Stimulated activated CD4-positive, alpha-beta T cell treated with anti-CD3 and anti-CD28 coated beads, Interleukin-1b, Interleukin-23, amount 100 ng/mL, for 1 hour (primary cell): ENCODE measurements around the gene PRSS22.

Source experiments
- DNase-seq, 2 donors: peaks; one replicate each; pipeline ENCODE4 v3.0.0-alpha.2; 2020; ENCODE audit warnings: low read depth in 2 of 2

The PRSS22 gene

DNA sequence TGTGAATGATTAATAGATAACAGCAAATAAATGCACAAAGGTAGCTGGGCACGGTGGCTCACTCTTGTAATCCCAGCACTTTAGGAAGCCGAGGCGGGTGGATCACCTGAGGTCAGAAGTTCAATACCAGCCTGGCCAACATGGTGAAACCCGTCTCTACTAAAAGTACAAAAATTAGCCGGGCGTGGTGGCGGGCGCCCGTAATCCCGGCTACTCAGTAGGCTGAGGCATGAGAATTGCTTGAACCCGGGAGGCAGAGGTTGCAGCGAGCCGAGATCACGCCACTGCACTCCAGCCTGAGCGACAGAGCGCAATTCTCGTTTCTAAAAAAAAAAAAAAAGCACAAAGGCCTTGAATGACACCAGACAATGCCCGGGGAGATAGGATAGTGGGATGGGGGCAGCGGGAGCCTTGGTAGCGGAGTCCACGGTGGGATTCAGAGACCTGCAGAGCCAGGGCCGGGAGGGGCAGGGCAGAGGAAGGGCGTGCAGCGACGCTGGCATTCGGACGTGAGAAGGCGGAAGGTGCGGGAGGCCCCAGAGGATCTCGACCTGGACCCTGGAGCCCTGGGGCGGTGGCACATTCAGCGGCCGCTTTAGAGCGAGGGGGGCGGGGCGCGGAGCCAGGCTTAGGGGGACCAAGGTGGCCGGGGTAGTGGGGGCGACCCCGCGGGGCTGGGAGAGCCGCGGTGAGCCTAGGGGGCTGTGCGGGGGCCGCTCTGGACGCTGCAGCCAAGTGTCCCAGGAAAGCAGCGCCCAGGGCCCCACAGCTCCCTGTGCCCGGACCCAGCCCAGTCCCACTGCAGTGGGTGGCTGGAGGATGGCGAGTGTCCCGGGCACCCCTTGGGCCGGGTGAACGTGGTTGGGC is 24.0 kb upstream of the PRSS22 start:
- DNase-seq = no peak

DNA sequence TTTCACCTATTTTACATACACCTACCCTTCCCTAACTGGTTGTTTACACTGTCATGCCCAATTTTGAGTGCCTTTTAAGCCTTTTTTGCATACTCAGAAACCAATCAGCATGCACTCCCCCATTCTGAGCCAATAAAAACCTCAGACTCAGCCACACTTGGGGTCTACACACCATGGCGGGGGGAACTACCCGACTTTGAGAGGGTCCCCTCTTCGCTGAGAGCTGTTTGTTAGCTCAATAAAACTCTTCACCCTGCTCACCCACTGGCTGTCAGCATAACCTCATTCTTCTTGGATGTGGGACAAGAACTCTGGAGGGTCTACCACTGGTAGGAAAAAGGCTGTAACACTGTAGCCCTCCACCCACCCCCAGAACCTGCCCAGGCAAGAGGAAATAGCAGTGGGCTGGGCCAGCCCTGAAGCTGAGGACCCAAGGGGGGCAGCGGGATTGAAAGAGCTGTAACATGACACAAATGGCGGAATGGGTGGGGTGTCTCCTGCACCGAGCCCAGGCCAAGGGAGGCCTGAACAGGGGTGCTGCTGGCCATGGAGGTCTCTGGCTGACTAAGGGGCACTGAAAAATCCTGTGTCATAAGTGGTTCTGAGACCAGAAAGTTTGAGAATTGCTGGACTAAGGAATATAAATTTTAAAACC is 22.0 kb upstream of the PRSS22 start:
- no peak for DNase-seq

DNA sequence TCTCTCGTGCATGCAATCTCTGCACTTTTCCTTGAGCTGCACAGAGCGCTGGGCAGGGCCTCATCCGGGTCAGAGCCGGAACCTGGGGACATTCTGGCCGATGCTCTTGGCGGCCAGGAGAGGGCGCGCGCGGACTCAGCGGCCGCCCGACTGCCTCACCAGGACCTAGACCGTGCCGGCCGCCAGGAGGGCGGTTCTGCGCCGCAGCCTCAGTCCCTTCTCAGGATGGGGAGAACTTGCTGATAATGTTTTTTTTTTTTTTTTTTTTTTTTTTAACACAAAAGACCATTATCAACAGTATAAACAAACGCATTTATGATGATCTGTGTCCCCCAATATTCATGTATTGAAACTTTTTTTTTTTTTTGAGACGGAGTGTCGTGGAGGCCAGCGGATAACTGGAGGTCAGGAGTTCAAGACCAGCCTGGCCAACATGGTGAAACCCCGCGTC is 17.0 kb upstream of the PRSS22 start:
- peak; percentile 16 to 42 for DNase-seq

DNA sequence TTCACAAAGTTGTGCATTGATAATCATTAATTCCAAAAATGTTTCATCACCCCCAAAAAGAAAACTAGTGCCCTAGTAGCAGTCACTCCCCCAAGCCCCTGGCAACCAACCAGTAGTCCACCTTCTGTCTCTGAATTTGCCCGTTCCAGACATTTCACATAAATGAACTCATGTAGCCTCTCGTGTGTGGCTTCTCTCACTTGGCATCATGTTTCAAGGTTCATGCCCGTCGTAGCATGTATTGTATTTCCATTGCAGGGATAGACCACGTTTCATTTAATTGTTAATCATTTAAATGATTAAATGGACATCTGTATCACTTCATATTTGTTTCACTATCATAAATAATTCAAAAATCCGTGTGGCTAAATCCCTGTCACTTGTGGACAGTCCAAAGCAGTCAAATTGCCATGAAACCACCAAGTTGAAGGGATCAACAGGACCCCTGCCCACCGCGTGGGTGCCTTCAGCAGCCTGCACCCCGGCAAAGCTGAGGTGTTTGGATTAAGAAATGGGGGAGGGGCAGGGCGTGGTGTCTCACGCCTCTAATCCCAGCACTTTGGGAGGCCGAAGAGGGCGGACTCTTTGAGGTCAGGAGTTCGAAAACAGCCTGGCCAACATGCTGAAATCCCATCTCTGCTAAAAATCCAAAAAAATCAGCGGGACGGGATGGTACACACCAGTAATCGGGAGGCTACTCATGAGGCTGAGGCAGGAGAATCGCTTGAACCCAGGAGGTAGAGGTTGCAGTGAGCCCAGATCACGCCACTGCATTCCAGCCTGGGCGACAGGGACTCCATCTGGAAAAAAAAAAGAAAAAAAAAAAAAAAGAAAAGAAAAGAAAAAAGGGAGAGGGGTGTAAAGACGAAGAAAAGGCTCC is 16.3 kb upstream of the PRSS22 start:
- DNase-seq = no peak

DNA sequence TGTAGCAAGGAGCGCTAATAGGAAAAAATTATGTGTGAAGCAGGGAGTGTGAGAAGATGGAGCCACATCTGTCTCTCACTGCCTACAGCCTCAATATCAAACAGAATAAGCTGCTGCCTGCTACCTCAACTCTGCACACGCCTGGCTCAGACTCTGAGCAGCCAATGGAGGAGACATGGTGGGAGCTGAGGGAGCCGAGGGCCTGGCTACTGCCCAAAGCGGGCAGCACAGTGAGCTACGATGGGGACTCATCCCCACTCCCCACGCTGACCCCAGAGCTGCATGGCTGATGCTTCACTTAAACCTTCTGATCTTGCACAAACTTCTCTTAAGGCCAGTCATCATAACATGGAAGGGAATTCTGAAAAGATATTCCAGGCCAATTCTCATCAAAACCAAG is 14.0 kb upstream of the PRSS22 start:
- DNase-seq = no peak

DNA sequence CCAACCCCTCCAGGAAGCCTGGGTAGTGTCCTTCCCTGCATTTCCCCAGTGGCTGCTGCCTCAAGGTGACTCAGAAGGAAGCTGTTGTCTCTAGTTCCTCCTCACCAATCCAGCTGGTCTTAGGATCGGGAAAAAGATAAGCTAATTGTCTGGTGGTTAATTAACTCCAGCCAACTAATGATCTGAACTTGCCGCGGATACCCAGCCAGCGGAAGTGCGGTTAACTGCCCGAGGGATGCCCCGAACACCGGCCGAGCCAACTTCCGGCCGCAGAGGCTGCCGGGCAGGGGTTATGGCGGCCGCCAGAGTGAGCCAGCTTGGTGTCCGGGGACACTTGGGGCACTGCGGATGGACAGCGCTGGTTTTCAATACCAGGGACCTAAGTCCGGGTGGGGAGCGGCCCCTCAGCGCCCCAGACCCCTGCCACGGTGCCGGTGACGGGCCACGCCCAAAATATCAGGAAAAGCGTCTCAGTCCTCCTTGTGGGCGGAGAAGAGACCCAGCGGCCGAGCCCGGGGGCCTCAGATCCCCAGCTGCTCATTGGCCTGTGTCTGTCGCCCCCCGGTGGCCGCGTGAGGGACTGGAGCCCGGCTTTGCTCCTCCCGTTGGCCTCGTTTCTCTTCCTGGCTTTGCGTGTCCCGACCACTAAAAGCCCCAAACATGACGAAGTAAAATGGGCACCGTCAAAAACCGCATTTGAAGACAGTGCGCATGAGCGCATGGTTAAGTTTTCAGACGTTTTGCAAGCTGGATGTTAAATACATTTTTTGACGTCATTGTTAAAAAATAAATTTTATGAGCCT is 10.2 kb upstream of the PRSS22 start:
- peak; percentile 87 to 95 for DNase-seq

DNA sequence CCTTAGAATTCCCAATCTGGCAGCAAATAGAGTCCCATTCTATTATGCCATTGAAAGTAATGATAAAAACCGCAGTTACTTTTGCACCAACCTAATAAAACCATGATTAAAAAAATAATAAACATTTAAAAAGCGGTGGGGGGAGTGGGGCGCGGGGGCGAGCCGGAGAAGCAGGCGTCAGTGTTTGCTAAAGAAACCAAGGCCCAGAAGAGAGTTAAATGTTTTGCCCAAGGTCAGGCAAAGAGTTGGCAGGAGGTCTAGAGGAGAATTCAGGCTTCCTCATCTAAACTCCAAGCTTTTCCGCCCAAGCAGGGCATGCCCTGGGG is 9.7 kb upstream of the PRSS22 start:
- DNase-seq = no peak

DNA sequence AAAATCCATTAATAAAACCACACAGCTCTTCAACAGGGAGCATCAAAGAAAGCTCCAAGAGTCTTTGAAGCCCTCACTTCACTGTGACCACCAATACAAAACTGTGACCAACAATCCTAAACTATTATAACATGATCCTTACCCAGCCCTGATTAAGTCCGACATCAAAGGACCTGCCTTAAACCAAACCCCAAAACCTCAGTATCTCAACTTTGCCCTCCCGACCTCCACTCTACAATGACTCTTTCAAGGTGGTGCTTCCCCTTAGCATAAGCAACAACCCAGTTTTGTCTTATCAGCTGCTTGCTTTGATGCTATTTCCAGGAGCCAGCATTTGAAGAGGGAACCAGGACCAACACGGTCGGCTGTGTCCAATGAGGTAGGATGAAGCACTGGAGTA is 8.5 kb upstream of the PRSS22 start:
- no peak for DNase-seq

DNA sequence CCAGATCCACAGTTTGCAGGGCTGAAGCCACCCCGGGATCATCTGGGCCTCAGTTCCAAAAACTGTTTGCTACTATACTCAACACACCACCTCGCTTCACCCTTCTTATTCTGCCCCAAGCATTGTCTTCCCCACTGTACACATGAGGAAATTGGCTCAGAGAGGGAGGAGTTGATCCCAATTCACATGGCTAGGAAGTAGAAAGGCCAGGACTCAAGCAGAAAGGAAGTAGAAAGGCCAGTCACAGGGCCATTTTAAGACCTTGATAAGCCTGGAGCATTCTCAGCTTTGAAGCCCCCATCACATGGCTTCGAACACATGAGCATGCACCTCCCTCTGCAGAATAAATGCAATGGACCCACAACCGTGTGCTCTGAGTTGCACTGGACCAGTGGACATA is 7.7 kb upstream of the PRSS22 start:
- DNase-seq = no peak

DNA sequence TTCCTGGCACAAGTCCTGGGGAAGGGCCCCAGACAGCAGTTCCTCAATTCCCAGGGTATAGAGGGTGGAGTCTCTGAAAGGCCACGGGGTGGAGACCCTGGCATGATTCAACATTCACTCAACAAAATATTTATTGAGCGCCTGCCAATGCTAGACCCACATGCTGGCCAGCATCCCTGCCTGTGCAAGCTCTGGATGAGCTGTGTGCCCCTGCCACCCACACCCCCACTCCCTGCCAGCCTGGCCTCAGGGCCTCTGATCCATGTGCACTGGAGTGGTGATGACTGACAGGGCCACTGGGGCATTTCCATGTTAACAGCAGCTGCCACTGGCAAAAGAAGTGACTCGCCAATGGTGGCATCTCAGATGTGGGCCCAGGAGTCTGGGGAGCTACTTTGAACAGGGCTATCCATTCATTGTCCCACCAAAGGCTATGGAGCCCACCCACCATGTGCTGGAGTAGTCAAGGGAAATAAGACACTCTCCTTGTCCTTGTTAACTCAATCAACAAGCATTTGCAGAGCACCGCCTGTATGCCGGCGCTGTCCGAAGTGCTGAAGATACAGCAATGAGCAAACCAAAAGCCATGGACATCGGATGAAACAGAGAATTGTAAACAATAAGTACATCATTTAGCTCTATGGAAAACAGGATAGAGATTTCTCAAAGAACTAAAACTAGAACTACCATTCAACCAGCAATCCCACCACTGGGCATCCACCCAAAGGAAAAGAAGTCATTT is 3.0 kb upstream of the PRSS22 start:
- DNase-seq = no peak

DNA sequence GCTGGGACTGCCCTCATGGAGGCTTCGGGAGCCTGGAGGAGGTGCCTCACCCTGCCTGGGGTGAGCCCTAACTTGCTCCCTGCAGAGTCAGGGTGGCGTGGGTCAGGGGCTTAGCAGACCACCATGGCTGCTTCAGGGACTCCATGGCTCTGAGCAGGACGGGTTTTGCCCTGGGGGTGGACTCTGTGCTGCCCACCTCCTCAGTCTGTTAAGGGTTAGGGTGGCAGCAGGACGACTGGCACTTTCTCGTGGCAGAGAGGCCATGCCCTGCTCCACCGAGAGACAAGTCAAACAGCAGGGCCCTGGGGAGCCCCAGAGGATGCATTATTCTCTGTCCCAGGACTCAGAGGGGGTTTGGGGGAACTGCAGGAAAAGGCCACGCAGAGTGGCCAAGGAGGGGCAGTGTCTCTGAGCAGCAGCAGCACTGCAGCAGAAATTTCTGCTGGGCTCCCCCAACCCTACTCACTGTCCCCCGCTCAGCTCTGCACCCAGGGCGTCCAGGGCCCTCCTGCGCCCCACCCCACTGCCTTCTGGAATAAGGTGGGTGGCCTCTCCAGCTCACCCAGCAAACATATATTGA is 1.8 kb upstream of the PRSS22 start:
- no peak for DNase-seq

DNA sequence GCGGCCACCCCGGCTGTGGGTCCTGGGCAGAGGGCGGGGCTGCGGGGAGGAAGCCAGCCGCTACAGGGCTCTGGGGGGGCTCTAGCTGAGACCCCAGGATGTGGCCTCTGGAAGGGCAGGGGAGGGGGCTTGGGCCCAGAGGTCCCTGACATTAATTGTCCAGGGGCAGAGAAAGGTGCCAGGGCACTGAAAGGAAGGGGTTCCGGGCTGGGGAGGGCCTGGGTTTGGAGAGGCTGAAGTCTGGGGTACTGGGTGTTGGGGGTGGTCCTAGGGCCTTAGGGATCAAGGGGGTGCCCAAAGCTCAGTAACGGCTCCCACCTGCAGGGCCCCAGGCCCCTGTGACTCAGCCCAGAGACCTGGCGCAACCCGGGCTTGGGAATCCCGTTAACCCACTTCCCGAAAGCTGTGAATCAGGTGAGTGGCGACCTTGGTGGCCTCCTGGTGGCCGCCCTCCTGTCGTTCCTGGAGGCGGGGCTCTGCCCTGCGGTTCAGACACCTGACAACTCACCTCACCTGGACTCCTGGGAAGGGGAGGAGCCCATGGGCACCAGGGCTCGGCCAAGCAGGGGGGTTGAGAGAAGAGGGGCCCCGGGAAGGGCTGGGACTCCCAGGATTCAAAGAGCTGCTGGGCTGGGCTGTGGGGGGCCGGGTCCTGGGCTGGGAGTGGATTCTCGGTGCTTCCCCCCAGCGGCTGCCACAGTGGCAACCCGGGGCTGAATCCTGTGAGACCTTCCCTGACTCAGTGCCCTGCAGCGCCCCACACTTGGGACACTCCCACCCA is 465 bp upstream of the PRSS22 start:
- no peak for DNase-seq

DNA sequence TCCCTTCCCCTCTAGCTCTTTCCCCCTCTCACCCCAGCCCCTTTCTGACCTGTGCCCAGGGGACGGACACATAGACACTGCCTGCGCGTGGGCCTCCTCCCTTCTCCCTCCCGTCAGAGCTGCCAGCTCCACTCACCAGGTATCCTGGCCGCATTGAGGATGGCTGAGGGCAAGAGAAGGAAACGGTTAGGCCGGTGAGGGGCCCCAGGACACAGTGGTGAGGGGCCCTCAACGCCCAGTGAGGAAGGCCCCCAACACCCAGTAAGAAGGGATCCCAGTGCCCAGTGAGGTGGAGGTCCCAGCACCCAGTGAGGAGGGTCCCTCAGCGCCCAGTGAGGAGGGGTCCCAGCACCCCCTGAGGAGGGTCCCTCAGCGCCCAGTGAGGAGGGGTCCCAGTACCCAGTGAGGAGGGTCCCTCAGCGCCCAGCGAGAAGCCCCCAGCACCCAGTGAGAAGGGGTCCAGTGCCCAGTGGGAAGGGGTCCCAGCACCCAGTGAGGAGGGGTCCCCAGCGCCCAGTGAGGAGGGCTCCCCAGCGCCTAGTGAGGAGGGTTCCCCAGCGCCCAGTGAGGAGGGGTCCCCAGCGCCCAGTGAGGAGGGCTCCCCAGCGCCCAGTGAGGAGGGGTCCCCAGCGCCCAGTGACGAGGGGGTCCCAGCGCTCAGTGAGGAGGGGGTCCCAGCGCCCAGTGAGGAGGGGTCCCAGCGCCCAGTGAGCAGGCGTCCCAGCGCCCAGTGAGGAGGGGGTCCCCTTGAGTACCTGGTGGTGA is 1.1 kb downstream of the PRSS22 start:
- no peak for DNase-seq

DNA sequence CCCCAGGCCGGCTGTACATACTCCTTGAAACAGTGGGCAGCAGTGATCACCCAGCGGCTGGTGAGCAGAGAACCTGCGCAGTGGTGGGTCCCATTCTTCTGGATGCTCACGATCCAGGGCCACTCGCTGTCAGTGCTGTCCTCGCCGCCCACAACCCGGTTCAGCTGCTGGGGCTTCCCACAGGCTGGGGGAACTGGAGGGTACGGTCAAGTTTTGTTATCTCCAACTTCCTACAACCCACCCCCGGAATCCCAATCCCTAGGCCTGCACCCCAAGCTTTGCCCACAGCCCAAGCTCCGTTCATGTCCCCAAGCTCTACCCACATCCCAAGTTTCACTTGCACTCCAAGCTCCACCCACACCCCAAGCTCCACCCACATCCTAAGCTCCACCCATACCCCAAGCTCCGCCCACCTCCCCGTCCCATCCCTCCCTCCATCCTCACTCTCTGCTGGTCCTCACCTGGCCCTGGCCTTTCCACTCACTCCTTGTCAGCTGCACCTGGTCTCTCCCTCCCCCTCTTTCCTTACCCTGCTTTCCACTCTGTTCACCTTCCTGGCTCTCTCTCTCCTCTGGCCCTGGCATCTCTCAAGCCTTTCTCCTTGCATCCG is 1.8 kb downstream of the PRSS22 start:
- DNase-seq = no peak

DNA sequence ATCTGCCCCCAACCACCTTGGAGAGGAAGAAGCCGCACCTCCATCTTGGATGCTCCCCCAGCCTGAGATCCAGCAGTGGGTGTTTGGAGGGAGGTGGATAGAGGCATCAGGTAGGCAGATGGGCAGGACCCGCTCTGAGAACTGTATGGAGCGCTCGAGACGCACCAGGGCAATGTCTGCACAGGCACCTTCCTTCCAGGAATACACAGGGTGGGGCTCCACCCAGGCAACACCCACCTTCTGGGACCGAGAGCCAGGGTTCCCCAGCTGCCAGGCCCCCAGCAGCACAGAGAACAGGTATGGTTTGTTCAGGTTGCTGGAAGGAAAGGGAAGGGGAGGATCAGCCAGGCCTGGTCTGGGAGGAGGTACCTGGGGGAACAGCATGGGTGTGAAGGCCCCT is 2.4 kb downstream of the PRSS22 start:
- DNase-seq = no peak

DNA sequence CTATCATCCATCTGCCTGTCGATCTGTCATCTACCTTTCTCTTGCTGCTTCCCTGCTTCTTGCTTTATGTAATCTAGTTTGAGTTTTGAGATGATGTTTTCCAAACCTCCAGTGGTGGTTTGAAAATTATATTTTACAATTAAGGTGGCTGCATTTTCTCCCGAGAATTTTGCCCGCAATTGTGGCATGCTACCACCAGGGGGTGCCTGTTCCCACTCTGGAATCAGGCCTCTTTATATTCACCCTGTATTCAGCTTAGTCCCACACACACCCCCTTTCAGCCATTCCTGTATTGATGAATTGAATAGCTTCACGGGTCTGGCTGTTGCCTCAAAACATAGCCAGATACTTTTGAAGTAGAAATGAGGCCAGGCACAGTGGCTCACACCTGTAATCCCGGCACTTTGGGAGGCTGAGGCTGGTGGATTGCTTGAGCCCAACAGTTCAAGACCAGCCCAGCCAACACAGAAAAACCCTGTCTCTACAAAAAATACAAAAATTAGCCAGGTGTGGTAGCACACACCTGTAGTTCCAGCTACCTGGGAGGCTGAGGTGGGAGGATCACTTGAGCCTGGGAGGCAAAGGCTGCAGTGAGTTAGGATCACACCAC is 3.2 kb downstream of the PRSS22 start:
- no peak for DNase-seq

DNA sequence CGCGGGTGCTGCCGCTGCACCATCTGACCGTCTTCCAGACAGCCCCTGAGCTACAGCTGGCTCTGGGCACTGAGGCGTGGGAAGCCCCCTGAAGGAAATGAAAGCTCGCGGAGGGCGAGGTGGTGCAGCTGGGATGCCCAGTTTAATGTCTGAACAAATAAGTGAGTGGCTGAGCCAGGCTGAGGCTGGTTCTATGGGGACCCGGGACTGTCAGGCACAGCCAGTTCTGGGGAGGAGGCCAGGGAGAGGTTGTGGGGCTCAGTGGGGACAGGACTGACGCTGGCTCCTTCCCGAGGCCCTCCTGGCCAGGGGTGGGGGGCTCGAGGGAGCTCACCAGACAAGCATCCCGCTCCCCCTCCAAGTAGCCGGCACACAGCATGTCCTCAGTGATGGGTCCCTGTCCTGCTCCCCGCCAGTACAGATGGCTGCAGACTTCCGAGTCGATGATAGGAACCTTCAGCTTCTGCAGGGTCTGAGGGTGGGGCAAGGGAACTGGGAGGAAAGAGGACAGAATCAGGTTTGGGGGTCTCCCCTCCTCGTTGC is 4.4 kb downstream of the PRSS22 start:
- no peak for DNase-seq
